Hepatocyte (in vitro differentiated cells): ENCODE data around the gene RPGRIP1L. TPM values are rescaled to one million over a fixed set of nuclear protein-coding genes. Genes with fewer than 3 reads are reported as not detected.

Source experiments
- DNase-seq: peaks from one replicate; pipeline ENCODE4 v3.0.0-alpha.2; 2016; ENCODE audit warnings: low spot score
- H2AFZ ChIP-seq: fragments of 200-600 bp; sonication (generic); 2 replicates; pipeline ENCODE4 v1.6.0; 2016; ENCODE audit warnings: antibody characterized with exemption, mild to moderate bottlenecking
- H3K27ac ChIP-seq: fragments of 200-600 bp; sonication (generic); 2 replicates; pipeline ENCODE4 v1.5.1; 2016; ENCODE audit warnings: mild to moderate bottlenecking
- H3K27me3 ChIP-seq: fragments of 200-600 bp; sonication (generic); 2 replicates; pipeline ENCODE4 v1.6.1; 2016
- H3K36me3 ChIP-seq: fragments of 200-600 bp; sonication (generic); replicated peaks from 2 replicates; pipeline ENCODE4 v1.5.1; 2016; ENCODE audit warnings: low read depth; ENCODE audit not compliant: insufficient read depth
- H3K4me1 ChIP-seq: fragments of 200-600 bp; sonication (generic); 2 replicates; pipeline ENCODE4 v1.5.1; 2016; ENCODE audit warnings: mild to moderate bottlenecking, moderate library complexity; ENCODE audit not compliant: insufficient read depth
- H3K4me2 ChIP-seq: fragments of 200-600 bp; sonication (generic); 2 replicates; pipeline ENCODE4 v1.6.0; 2016
- H3K4me3 ChIP-seq: fragments of 200-600 bp; sonication (generic); 2 replicates; pipeline ENCODE4 v1.5.1; 2016; ENCODE audit warnings: mild to moderate bottlenecking
- H3K79me2 ChIP-seq: fragments of 200-600 bp; sonication (generic); 2 replicates; pipeline ENCODE4 v1.6.0; 2017; ENCODE audit warnings: mild to moderate bottlenecking
- H3K9me2 ChIP-seq: fragments of 200-600 bp; sonication (generic); replicated peaks from 2 replicates; pipeline ENCODE4 v1.6.0; 2017; ENCODE audit warnings: mild to moderate bottlenecking; ENCODE audit not compliant: insufficient read depth
- H3K9me3 ChIP-seq: fragments of 200-600 bp; sonication (generic); 2 replicates; pipeline ENCODE4 v1.5.1; 2016; ENCODE audit warnings: low read depth, mild to moderate bottlenecking
- H4K20me1 ChIP-seq: fragments of 200-600 bp; sonication (generic); 2 replicates; pipeline ENCODE4 v1.6.0; 2016; ENCODE audit warnings: mild to moderate bottlenecking; ENCODE audit not compliant: insufficient read depth, poor library complexity, severe bottlenecking
- EZH2 ChIP-seq: fragments of 200-600 bp; sonication (generic); IDR thresholded peaks from 2 replicates; pipeline ENCODE4 v1.6.1; 2016; ENCODE audit warnings: antibody characterized with exemption, mild to moderate bottlenecking, borderline replicate concordance
- EZH2phosphoT487 ChIP-seq: fragments of 200-600 bp; sonication (generic); IDR thresholded peaks from one replicate; pipeline ENCODE4 v1.6.1; 2018; ENCODE audit warnings: antibody characterized with exemption, mild to moderate bottlenecking, low read depth, moderate library complexity; ENCODE audit not compliant: unreplicated experiment, severe bottlenecking
- WGBS: methylation state at CpG from one replicate; pipeline ENCODE4 v1.1.6; 2016; ENCODE audit warnings: low lambda C conversion rate; ENCODE audit errors: missing lambda C conversion rate; 5-methylcytosine and 5-hydroxymethylcytosine counted together
- polyA plus RNA-seq: library from polyadenylated mRNA; unstranded; fragments of >200 nt; fragmentation: Nextera tagmentation; extraction: Ambion mirVana; gene quantifications from 2 replicates; pipeline ENCODE4 v1.2.1, GENCODE V29; 2016
- total RNA-seq: library from RNA; depleted of rRNA; stranded (reverse); fragments of >200 nt; gene quantifications from 2 replicates; pipeline ENCODE4 v1.2.3, GENCODE V29; 2014
- TF ChIP-seq, protein P1 (sequence below): fragments of 200-600 bp; sonication (generic); IDR thresholded peaks from 2 replicates; pipeline ENCODE4 v1.5.1; 2016; ENCODE audit warnings: antibody characterized with exemption, mild to moderate bottlenecking; ENCODE audit not compliant: poor library complexity

The RPGRIP1L gene
- total and polyA plus RNA-seq, 2 experiments from 2014 or later: 5.8 to 9.5 TPM

GRCh38 chr16:53681354-53681753 is 22.3 kb downstream of the RPGRIP1L start:
- no peaks in the 10 kb centered on the region for H3K36me3 ChIP-seq
- no peak overlapping the region for H3K27ac ChIP-seq
- H3K4me1 ChIP-seq: no peaks in the 10 kb centered on the region
- H3K4me2 ChIP-seq: no peak overlapping the region
- DNase-seq: no peak
- no peak overlapping the region for H2AFZ ChIP-seq
- H3K79me2 ChIP-seq: no peaks in the 10 kb centered on the region
- H3K9me2 ChIP-seq: no peaks in the 10 kb centered on the region
- H4K20me1 ChIP-seq: no peaks in the 10 kb centered on the region
- no peaks in the 10 kb centered on the region for H3K9me3 ChIP-seq
- no peak for TF ChIP-seq EZH2phosphoT487
- no peak for TF ChIP-seq EZH2
- TF ChIP-seq, protein P1, sequence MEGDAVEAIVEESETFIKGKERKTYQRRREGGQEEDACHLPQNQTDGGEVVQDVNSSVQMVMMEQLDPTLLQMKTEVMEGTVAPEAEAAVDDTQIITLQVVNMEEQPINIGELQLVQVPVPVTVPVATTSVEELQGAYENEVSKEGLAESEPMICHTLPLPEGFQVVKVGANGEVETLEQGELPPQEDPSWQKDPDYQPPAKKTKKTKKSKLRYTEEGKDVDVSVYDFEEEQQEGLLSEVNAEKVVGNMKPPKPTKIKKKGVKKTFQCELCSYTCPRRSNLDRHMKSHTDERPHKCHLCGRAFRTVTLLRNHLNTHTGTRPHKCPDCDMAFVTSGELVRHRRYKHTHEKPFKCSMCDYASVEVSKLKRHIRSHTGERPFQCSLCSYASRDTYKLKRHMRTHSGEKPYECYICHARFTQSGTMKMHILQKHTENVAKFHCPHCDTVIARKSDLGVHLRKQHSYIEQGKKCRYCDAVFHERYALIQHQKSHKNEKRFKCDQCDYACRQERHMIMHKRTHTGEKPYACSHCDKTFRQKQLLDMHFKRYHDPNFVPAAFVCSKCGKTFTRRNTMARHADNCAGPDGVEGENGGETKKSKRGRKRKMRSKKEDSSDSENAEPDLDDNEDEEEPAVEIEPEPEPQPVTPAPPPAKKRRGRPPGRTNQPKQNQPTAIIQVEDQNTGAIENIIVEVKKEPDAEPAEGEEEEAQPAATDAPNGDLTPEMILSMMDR: no peak
- no peak overlapping the region for H3K4me3 ChIP-seq
- 86% methylated on average over 2 of the region's 2 CpGs for WGBS
- no peaks in the 10 kb centered on the region for H3K27me3 ChIP-seq

DNA sequence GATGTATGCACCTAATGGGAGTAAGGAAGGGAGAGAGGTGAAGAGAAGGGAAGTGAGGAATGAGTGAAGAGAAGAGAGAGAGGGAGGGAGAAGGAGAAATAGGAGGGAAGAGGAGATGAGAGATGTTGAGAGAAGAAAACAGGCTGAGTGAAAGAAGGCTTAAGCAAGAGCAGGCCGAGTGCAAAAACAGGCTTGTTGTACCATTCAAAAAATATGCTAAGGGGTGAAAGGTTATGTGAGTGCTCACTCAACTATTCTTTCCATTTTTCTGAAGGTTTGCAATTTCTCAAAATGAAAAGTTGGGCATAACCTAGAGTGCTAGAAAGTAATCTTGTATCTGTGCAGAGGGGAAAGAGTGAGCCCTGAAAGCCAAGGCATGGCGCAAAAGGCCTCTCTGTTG is 22.9 kb downstream of the RPGRIP1L start:
- Histone ChIP-seq H3K4me1 (no peaks in the 10 kb centered on the region), H3K9me3 (no peaks in the 10 kb centered on the region), H4K20me1 (no peaks in the 10 kb centered on the region), H2AFZ (no peak overlapping the region), H3K36me3 (no peaks in the 10 kb centered on the region), H3K4me2 (no peak overlapping the region), H3K27me3 (no peaks in the 10 kb centered on the region), H3K79me2 (no peaks in the 10 kb centered on the region), H3K9me2 (no peaks in the 10 kb centered on the region), H3K4me3 (no peak overlapping the region), H3K27ac (no peak overlapping the region)
- WGBS: 91% methylated on average over 2 of the region's 2 CpGs
- no peak for DNase-seq
- TF ChIP-seq EZH2 (no peak), EZH2phosphoT487 (no peak)
- TF ChIP-seq, protein P1: no peak

GRCh38 chr16:53678756-53679343 is 24.8 kb downstream of the RPGRIP1L start:
- no peaks in the 10 kb centered on the region for H3K36me3 ChIP-seq
- H3K9me2 ChIP-seq: no peaks in the 10 kb centered on the region
- no peaks in the 10 kb centered on the region for H3K79me2 ChIP-seq
- H3K4me2 ChIP-seq: no peak overlapping the region
- H3K4me1 ChIP-seq: no peaks in the 10 kb centered on the region
- TF ChIP-seq EZH2phosphoT487 (no peak), EZH2 (no peak)
- TF ChIP-seq, protein P1: no peak
- no peaks in the 10 kb centered on the region for H4K20me1 ChIP-seq
- no peak overlapping the region for H3K27ac ChIP-seq
- no peak overlapping the region for H3K4me3 ChIP-seq
- H3K9me3 ChIP-seq: no peaks in the 10 kb centered on the region
- H3K27me3 ChIP-seq: no peaks in the 10 kb centered on the region
- no peak overlapping the region for H2AFZ ChIP-seq
- no peak for DNase-seq

DNA sequence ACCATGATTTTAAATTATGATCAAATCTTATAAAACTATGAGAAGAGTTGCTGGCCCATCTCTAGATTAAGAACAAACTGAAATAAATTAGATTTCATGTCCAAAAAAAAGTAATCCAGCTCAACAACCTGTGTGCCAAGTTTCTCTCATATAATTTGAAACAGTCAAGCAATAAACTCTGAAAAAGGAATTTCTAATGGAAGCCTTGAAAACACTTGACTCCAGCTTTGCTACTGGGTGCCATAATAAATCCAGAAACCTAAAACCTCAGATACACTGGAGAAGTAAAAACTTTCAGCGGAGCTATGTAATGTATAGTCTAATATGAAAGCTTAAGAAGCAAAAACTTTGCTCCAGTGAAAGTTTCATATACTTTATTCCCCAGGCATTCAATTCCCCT is 25.5 kb downstream of the RPGRIP1L start:
- no peaks in the 10 kb centered on the region for H3K4me1 ChIP-seq
- no peak for TF ChIP-seq EZH2
- no peak for TF ChIP-seq EZH2phosphoT487
- TF ChIP-seq, protein P1: no peak
- H3K9me3 ChIP-seq: no peaks in the 10 kb centered on the region
- no peaks in the 10 kb centered on the region for H3K9me2 ChIP-seq
- no peak overlapping the region for H3K27ac ChIP-seq
- no peaks in the 10 kb centered on the region for H3K36me3 ChIP-seq
- H3K27me3 ChIP-seq: no peaks in the 10 kb centered on the region
- no peaks in the 10 kb centered on the region for H4K20me1 ChIP-seq
- no peak overlapping the region for H3K4me3 ChIP-seq
- H2AFZ ChIP-seq: no peak overlapping the region
- 75% methylated on average over 1 of the region's 1 CpG for WGBS
- no peaks in the 10 kb centered on the region for H3K79me2 ChIP-seq
- no peak overlapping the region for H3K4me2 ChIP-seq
- DNase-seq: no peak
